HepG2 (cell line): ENCODE data around the gene CTNND2.

ENCODE experiments used
- CTCF ChIP-seq: sonication (generic); formaldehyde crosslinking; IDR thresholded peaks from 2 replicates; pipeline ENCODE4 v1.5.0; 2020; ENCODE audit warnings: mild to moderate bottlenecking, missing genetic modification reagents, moderate library complexity
- EHMT2 ChIP-seq: fragments of 200-600 bp; sonication (generic); IDR thresholded peaks from 2 replicates; pipeline ENCODE4 v1.7.0; 2017; ENCODE audit warnings: antibody characterized with exemption, low read depth, low read length, borderline replicate concordance
- MAFK ChIP-seq, 2 experiments: IDR thresholded peaks in 1 of 2; conservative IDR thresholded peaks in 1 of 2; 2 replicates each; pipeline ENCODE4 v1.6.1; 2011; ENCODE audit warnings: improper control_type of control experiment in 2 of 2, low read length in 2 of 2
- ZFP1 ChIP-seq: IDR thresholded peaks from 2 replicates; pipeline ENCODE4 v1.6.1; 2016
- ZNF552 ChIP-seq: sonication (generic); formaldehyde crosslinking; IDR thresholded peaks from 2 replicates; pipeline ENCODE4 v1.9.0; 2022; ENCODE audit warnings: missing genetic modification reagents, mild to moderate bottlenecking, borderline replicate concordance
- ZNF878 ChIP-seq: sonication (generic); formaldehyde crosslinking; IDR thresholded peaks from 2 replicates; pipeline ENCODE4 v1.8.1; 2023; ENCODE audit warnings: mild to moderate bottlenecking, missing genetic modification reagents, moderate library complexity
- TF ChIP-seq, protein P1 (sequence below): fragments of 450-650 bp; IDR thresholded peaks from 2 replicates; pipeline ENCODE4 v1.6.1; 2017; ENCODE audit warnings: mild to moderate bottlenecking

- TF ChIP-seq MAFK (conservative IDR thresholded peaks at IDR 0.05 in 1 of 2, IDR thresholded peaks at IDR 0.05 in 1 of 2; ENCODE audit: low read length in 2 of 2) (no peak), EHMT2 (no peak), ZNF878 (CRISPR knock-in tag) (no peak), CTCF (CRISPR knock-in tag) (no peak), ZFP1 (CRISPR knock-in tag) (no peak), ZNF552 (no peak)
- TF ChIP-seq, protein P1, sequence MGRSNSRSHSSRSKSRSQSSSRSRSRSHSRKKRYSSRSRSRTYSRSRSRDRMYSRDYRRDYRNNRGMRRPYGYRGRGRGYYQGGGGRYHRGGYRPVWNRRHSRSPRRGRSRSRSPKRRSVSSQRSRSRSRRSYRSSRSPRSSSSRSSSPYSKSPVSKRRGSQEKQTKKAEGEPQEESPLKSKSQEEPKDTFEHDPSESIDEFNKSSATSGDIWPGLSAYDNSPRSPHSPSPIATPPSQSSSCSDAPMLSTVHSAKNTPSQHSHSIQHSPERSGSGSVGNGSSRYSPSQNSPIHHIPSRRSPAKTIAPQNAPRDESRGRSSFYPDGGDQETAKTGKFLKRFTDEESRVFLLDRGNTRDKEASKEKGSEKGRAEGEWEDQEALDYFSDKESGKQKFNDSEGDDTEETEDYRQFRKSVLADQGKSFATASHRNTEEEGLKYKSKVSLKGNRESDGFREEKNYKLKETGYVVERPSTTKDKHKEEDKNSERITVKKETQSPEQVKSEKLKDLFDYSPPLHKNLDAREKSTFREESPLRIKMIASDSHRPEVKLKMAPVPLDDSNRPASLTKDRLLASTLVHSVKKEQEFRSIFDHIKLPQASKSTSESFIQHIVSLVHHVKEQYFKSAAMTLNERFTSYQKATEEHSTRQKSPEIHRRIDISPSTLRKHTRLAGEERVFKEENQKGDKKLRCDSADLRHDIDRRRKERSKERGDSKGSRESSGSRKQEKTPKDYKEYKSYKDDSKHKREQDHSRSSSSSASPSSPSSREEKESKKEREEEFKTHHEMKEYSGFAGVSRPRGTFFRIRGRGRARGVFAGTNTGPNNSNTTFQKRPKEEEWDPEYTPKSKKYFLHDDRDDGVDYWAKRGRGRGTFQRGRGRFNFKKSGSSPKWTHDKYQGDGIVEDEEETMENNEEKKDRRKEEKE: no peak
These were observed 315.4 kb downstream of the CTNND2 start for GRCh38 chr5:11588803-11589202.
